ENCODE results near the gene GNAO1. TPM values are rescaled to one million over a fixed set of nuclear protein-coding genes. Genes with fewer than 3 reads are reported as not detected.
"Not testable (repeated sequence)": the region's sequence is repeated elsewhere in the genome, so short reads cannot be mapped to it uniquely, and the experiment has no call there.

Gene GNAO1
- total RNA-seq, 1 donor from 2014 or later, result 250 TPM

DNA sequence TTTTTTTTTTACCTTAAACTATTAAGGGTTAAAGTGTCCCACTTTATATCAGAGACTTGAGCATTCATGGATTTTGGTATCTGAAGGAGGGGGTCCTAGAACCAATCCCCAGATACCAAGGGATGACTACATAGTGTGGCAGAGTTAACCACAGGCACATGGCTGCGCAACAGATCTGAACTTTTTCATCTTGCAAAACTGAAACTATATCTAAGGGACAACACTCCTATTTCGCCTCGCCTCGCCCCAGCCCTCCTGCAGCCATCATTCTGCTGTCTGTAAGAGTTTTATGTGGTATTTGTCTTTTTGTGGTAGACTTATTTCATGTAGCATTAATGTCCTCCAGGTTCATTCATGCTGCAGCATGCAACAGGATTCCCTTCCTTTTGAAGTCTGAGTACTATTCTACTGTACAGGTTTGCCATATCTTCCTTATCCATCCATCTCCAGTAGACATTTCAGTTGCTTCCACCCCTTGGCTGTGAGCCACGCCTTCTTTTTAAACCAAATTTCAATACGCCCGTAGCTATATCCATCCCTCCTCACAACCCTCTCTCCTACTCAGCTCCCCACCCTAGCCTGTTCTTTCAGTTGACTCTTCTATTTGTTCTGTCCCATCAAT, 180.8 kb downstream of the GNAO1 start:
- peaks cover 5% of the 10 kb centered on the region for H3K36me3 Mint-ChIP-seq (ENCODE audit: unreplicated experiment)
- TF ChIP-seq CTCF (IDR thresholded peaks at IDR 0.05; ENCODE audit: partially characterized antibody, unreplicated experiment), result no peak
- no peak for DNase-seq

DNA sequence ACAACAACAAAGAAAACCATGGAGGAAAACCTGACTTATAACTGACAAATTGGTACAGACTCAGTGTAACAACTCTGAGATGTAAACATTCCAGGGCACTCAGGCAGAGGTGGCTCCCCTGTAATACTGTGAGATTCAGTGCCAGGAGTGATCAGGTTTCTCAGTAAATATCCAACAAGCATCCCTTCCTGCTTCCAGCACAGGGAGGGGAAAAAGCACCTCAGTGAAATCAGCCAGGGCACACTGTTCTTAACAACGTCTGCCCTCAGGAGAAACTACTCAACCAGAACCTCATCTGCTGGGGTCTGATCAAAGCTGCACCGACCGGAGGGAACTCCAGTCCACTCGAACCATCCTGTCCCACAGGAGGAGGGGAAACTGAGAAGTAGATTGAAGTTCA, 181.7 kb downstream of the GNAO1 start:
- Mint-ChIP-seq H3K36me3 (ENCODE audit: unreplicated experiment) (peaks cover 13% of the 10 kb centered on the region), H3K27ac (ENCODE audit: unreplicated experiment) (peak overlapping the region; percentile 19), H3K4me1 (ENCODE audit: low read depth, unreplicated experiment) (peaks cover 26% of the 10 kb centered on the region), H3K27me3 (ENCODE audit: unreplicated experiment) (peaks cover 2% of the 10 kb centered on the region), H3K9me3 (ENCODE audit: unreplicated experiment) (peaks cover 3% of the 10 kb centered on the region), H3K4me3 (ENCODE audit: unreplicated experiment) (no peak overlapping the region)
- no peak for DNase-seq
- TF ChIP-seq CTCF (IDR thresholded peaks at IDR 0.05; ENCODE audit: partially characterized antibody, unreplicated experiment), result no peak

More for the DNA sequence above, 180.8 kb downstream of the GNAO1 start:
- Mint-ChIP-seq H3K9me3 (ENCODE audit: unreplicated experiment) (peaks cover 3% of the 10 kb centered on the region), H3K4me3 (ENCODE audit: unreplicated experiment) (no peak overlapping the region), H3K27me3 (ENCODE audit: unreplicated experiment) (peaks cover 2% of the 10 kb centered on the region), H3K4me1 (ENCODE audit: low read depth, unreplicated experiment) (peaks cover 31% of the 10 kb centered on the region), H3K27ac (ENCODE audit: unreplicated experiment) (no peak overlapping the region)

DNA sequence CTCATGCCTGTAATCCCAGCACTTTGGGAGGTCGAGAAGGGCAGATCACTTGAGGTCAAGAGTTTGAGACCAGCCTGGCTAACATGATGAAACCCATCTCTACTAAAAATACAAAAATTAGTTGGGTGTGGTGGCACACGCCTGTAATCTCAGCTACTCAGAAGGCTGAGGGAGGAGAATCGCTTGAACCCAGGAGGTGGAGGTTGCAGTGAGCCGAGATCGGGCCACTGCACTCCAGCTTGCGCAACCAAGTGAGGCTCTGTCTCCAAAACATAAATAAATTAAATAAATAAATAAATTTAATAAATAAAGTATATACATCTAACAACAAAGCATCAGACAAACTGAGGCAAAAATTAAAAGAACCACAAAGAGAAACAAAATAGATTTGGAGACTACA, 184.5 kb downstream of the GNAO1 start:
- Mint-ChIP-seq H3K4me1 (ENCODE audit: low read depth, unreplicated experiment) (peaks cover 17% of the 10 kb centered on the region), H3K36me3 (ENCODE audit: unreplicated experiment) (peaks cover 34% of the 10 kb centered on the region)
- H3K27ac Mint-ChIP-seq (ENCODE audit: unreplicated experiment); H3K27me3 Mint-ChIP-seq (ENCODE audit: unreplicated experiment); DNase-seq; H3K9me3 Mint-ChIP-seq (ENCODE audit: unreplicated experiment); H3K4me3 Mint-ChIP-seq (ENCODE audit: unreplicated experiment): not testable (repeated sequence)

DNA sequence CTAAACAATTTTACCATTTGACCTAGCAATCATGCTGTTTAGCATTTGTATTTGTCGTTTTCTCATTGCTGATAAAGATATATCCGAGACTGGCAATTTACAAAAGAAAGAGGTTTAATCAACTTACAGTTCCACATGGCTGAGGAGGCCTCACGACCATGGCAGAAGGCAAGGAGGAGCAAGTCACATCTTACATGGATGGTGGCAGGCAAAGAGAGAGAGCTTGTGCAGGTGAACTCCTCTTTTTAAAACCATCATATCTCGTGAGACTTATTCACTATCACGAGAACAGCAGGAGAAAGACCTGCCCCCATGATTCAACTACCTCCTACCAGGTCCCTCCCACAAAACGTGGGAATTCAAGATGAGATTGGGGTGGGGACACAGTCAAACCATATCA, 187.8 kb downstream of the GNAO1 start:
- not testable (repeated sequence) for H3K9me3 Mint-ChIP-seq (ENCODE audit: unreplicated experiment); H3K4me3 Mint-ChIP-seq (ENCODE audit: unreplicated experiment); H3K27ac Mint-ChIP-seq (ENCODE audit: unreplicated experiment); DNase-seq; H3K27me3 Mint-ChIP-seq (ENCODE audit: unreplicated experiment); H3K4me1 Mint-ChIP-seq (ENCODE audit: low read depth, unreplicated experiment)
- peaks cover 61% of the 10 kb centered on the region for H3K36me3 Mint-ChIP-seq (ENCODE audit: unreplicated experiment)

- peaks cover 71% of the 10 kb centered on the region for H3K36me3 Mint-ChIP-seq (ENCODE audit: unreplicated experiment)
- not testable (repeated sequence) for H3K27me3 Mint-ChIP-seq (ENCODE audit: unreplicated experiment); H3K27ac Mint-ChIP-seq (ENCODE audit: unreplicated experiment); DNase-seq; H3K4me3 Mint-ChIP-seq (ENCODE audit: unreplicated experiment); H3K4me1 Mint-ChIP-seq (ENCODE audit: low read depth, unreplicated experiment); H3K9me3 Mint-ChIP-seq (ENCODE audit: unreplicated experiment)
Measured at GRCh38 chr16:56380778-56381485, 189.6 kb downstream of the GNAO1 start.

- H3K27ac Mint-ChIP-seq (ENCODE audit: unreplicated experiment), result no peak overlapping the region
- no peak overlapping the region for H3K4me3 Mint-ChIP-seq (ENCODE audit: unreplicated experiment)
Measured at GRCh38 chr16:56382459-56382858, 191.2 kb downstream of the GNAO1 start.

More at GRCh38 chr16:56382459-56382858, 191.2 kb downstream of the GNAO1 start:
- Mint-ChIP-seq H3K9me3 (ENCODE audit: unreplicated experiment) (peaks cover 9% of the 10 kb centered on the region), H3K27me3 (ENCODE audit: unreplicated experiment) (no peaks in the 10 kb centered on the region), H3K4me1 (ENCODE audit: low read depth, unreplicated experiment) (no peaks in the 10 kb centered on the region), H3K36me3 (ENCODE audit: unreplicated experiment) (peaks cover 67% of the 10 kb centered on the region)
- no peak for DNase-seq
- no peak for TF ChIP-seq CTCF (IDR thresholded peaks at IDR 0.05; ENCODE audit: partially characterized antibody, unreplicated experiment)
